Sigmoid colon (tissue), 4 donors: ENCODE results near the gene PTPRD.

ENCODE experiments used
- EP300 ChIP-seq, 4 donors: sonication (generic); formaldehyde crosslinking; IDR thresholded peaks; one replicate each; pipeline ENCODE4 v1.6.1; 2017; ENCODE audit warnings: antibody characterized with exemption in 4 of 4
- POLR2A ChIP-seq, 2 donors: fragments of 450-650 bp; IDR thresholded peaks; one replicate each; pipeline ENCODE4 v1.6.1; 2016; ENCODE audit warnings: antibody characterized with exemption in 2 of 2, mild to moderate bottlenecking in 2 of 2, moderate library complexity in 2 of 2
- POLR2AphosphoS5 ChIP-seq, 4 donors: sonication (generic); formaldehyde crosslinking; IDR thresholded peaks; one replicate each; pipeline ENCODE4 v1.6.1; 2017; ENCODE audit warnings: antibody characterized with exemption in 4 of 4
- TF ChIP-seq, protein P1 (sequence below), 4 experiments: fragments of 450-650 bp in 3 of 4; fragments of 200-600 bp in 1 of 4; IDR thresholded peaks; one replicate each; pipeline ENCODE4 v1.5.1; 2016 to 2019; ENCODE audit warnings: antibody characterized with exemption in 4 of 4, mild to moderate bottlenecking in 3 of 4, moderate library complexity in 2 of 4

DNA sequence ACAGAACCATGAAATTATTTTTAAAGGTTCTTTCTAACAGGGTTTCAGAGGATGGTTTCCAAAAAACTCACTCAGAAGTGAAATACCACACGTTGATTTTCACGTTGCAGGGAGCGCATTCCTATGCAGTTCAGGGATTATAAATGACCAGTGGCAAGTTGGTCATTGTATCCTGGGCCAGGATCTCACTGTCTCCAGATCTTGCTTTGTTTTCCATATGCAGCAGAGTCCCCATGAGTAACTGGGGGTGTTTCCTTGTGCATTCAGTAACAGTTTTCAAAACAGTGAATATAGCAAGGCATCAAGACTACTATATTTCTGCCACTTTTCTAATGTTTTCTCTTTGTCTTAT is 1748.3 kb downstream of the PTPRD start:
- TF ChIP-seq POLR2AphosphoS5 (IDR thresholded peaks at IDR 0.05) (no peak), POLR2A (IDR thresholded peaks at IDR 0.05) (no peak), EP300 (IDR thresholded peaks at IDR 0.05) (no peak)
- TF ChIP-seq, protein P1, sequence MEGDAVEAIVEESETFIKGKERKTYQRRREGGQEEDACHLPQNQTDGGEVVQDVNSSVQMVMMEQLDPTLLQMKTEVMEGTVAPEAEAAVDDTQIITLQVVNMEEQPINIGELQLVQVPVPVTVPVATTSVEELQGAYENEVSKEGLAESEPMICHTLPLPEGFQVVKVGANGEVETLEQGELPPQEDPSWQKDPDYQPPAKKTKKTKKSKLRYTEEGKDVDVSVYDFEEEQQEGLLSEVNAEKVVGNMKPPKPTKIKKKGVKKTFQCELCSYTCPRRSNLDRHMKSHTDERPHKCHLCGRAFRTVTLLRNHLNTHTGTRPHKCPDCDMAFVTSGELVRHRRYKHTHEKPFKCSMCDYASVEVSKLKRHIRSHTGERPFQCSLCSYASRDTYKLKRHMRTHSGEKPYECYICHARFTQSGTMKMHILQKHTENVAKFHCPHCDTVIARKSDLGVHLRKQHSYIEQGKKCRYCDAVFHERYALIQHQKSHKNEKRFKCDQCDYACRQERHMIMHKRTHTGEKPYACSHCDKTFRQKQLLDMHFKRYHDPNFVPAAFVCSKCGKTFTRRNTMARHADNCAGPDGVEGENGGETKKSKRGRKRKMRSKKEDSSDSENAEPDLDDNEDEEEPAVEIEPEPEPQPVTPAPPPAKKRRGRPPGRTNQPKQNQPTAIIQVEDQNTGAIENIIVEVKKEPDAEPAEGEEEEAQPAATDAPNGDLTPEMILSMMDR (IDR thresholded peaks at IDR 0.05): no peak
